GM19455 (cell line): ENCODE measurements around the gene HSD17B14.

ENCODE experiments used
- ATAC-seq: cut with Tn5 transposase; IDR thresholded peaks from one replicate; pipeline ENCODE4 v1.9.1; 2021; ENCODE audit not compliant: unreplicated experiment

Gene HSD17B14

DNA sequence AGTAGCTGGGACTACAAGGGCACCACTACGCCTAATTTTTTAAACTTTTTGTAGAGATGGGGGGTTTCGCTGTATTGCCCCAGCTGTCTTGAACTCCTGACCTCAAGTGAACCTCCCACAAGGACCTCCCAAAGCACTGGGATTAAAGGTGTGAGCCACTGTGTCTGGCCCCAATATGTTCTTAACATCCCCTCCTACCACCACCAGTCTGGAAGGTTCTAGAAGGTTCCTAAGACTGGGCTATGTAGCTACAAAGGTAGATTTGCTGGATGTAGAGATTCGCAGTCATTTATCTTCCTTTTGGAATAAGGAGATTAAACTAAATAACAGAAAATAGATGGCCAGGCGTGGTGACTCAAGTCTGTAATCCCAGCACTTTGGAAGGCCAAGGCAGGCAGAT, 5.3 kb downstream of the HSD17B14 start:
- no peak for ATAC-seq

DNA sequence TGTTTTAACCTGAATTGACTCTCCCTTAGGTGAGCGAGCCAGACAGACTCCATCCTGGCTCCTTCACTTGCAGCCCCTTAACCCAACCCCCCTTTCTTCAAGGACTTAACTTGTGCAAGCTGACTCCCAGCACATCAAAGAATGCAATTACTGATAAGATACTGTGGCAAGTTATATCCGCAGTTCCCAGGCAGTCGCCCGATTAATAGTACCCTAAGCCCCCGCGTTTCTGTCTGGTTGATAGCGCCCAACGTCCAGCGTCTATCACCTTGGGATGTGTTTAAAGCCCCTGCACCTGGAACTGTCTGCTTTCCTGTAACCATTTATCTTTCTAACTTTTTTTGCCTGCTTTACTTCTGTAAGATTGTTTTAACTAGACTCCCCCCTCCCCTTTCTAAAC, 6.2 kb downstream of the HSD17B14 start:
- ATAC-seq, result no peak

DNA sequence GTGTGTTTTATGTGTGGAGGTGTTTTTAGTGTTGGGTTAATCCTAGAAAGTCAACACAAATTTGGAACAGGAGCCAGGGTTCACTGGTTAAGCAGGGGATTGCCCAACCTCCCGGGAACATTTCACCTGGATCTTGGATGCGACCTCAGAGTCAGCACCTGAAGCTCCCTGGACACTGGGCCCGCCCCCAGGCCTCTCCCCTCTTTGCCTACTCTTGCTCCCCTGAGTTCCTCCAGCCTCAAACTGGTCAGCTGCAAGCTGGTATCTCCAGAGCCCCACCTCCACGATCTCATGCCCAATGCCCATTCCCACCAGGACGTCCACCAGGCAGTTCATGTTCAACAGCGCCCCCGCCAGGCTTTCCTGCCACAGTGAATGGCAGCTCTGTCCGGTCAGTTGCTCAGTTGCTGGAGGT, 9.7 kb downstream of the HSD17B14 start:
- no peak for ATAC-seq

DNA sequence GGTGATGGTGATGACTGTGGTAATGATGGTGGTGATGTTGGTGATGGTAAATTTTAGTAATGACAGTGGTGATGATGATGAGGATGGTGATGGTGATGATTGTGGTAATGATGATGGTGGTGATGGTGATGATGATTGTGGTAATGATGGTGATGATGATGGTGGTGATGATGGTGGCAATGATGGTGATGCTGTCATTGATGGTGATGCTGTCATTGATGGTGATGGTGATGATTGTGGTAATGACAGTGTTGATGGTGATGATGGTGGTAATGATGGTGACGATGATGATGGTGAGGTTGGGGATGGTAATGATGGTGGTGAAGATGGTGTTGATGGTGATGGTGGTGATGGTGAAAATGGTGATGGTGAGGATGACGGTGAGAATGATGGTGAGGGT, 13.8 kb downstream of the HSD17B14 start:
- no peak for ATAC-seq

DNA sequence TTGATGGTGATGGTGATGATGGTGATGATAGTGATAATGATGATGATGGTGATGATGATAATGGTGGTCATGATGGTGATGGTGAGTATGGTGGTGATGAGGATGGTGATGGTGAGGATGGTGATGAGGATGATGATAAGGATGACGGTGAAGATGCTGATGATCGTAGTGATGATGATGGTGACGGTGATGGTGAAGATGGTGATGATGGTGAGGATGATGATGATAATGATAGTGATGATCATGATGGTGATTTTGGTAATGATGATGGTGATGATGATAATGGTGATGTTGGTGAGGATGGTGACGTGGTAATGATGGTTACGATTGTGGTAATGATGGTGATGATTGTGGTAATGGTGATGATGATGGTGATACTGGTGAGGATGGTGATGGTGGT, 14.7 kb downstream of the HSD17B14 start:
- ATAC-seq, result no peak

DNA sequence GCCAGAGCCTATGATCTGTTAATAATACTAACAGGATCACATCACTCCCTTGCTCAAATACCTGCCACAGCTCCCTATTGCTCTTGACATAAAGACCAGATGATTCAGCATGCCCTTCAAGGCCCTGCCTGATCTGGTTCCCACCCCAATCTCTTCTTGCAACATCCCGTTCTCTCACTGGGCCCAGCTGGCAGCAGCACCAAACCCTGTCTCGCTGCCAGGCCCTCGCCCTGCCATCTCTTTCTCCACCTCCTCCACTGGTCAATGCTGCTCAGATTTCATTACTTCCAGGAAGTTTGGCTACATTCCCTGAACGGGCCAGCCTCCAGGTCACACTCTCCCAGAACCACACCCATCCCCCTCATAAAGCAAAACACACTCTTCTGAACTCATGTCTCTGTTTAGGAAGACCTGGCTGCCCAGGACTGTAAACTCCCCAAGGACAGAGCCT, 16.9 kb downstream of the HSD17B14 start:
- ATAC-seq, result no peak

DNA sequence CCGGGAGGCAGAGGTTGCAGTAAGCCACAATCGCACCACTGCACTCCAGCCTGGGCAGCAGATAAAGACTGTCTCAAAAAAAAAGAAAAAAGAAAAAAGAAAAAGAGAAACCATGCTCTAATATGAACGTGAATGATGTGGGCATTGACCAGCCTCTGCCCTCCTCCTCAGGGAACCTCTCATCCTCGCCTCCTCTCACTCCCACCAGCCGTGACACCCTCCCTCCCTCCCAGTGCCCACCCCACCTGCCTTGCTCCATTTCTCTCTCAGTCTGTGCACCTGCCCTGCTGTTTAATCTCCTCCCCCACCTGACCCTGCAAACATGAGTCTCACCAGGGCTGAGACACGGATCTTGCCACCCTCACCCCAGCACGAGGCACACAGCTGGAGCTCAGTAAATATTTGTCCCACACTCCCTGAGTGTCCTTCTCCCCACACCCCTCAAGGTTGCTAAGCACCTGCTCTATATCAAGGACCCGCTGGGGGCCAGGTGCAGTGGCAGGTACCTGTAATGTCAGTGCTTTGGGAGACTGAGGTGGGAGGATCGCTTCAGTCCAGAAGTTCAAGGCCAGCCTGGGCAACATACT, 18.0 kb downstream of the HSD17B14 start:
- no peak for ATAC-seq

DNA sequence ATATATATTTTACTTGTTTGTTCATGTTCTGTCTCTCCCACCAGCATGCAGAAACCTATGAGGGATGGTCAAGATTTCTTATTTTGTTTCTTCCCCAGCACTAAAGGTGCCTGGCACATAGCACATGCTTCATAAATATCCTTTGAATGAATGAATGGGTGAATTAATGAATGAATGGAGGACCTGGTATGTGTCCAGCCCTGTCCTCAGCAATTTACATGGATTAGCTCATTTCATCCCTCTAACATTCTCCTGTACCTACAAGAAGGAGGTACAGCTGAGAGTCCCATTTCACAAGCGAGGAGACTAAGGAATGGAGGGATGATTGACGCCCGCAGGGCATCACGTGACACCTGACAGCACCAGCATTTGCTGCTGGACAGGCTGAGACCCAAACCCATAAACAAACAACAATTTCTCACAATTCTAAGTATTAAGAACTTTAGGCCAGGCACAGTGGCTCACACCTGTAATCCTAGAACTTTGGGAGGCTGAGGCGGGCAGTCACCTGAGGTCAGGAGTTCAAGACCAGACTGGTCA, 18.6 kb downstream of the HSD17B14 start:
- ATAC-seq, result no peak

DNA sequence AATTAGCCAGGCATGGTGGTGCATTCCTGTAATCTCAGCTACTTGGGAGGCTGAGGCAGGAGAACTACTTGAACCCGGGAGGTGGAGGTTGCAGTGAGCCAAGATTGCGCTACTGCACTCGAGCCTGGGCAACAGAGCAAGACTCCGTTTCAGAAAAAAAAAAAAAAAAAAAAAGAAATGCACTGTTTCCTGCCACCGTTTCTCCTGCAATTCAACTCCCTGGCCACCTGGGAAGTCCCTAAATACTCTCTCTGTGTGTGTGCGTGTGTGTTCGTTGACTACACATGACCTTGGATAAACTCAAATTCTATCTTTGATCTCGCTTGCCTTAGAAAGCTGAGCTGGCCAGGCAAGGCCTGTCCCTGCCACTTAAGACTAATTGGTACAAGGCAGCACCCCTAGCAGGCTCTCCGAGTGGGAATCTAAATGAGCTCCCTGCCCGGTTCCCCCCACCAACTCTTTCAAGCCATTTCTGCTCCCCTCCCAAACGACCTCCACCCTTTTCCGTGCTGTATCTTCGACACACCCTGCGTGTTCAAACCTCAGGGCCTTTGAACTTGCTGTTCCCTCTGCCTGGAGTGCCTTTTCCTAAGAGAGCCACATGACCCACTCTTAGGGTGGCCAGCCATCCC, 20.3 kb downstream of the HSD17B14 start:
- no peak for ATAC-seq

DNA sequence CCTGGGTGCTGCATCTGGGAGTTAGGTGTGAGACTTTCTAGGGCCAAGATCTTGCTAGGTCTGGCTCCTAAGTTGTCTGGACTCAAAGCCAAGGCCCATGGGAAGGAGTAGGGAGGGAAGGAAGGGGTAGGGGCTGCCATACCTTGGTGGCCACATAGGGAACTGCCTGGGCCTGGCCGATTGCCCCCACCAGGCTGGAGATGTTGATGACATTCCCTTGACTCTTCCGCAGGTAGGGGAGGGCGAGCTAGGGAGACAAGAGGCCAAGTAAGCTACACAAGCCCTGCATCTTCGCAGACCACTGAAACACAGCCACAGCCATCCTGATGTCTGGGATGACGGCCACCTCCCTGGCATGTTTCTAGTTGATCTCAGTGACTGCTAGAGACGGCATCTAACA, 21.4 kb downstream of the HSD17B14 start:
- no peak for ATAC-seq

DNA sequence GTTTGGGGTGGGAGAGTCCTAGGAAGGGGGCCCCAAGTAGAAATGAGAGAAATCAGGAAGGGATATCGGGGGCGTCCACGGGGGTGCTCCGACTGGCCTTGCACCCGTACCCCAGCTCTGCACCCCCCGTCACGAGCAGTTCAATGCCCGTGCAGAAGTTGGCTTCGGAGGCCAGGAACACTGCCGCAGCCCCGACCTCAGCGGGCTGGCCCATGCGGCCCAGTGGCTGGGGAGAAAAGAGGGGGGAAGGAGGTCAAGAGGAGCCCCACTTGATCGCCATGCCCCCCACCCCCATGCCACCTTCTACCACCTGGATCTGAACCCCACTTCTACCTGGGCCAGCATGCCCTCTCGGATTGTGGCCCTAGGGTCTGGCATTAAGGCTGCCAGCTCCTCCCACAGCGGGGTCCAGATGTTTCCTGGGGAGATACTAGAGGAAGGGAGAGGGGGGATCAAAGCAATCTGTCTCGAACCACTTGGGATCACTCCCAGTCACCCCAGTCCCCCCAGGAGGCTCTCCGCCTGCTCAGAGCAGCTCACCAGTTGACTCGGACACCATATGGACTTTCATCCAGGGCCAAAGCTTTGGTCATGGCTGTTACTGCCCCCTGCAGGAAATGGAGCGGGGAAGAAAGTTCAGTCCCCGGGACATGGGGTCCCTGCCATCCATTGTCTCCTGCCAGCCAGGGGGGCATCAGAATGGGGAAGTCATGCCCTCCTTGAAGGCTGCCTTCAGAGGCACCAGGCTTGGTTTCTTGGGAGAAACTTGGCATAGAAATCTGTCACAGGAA, 23.0 kb downstream of the HSD17B14 start:
- ATAC-seq, result no peak

DNA sequence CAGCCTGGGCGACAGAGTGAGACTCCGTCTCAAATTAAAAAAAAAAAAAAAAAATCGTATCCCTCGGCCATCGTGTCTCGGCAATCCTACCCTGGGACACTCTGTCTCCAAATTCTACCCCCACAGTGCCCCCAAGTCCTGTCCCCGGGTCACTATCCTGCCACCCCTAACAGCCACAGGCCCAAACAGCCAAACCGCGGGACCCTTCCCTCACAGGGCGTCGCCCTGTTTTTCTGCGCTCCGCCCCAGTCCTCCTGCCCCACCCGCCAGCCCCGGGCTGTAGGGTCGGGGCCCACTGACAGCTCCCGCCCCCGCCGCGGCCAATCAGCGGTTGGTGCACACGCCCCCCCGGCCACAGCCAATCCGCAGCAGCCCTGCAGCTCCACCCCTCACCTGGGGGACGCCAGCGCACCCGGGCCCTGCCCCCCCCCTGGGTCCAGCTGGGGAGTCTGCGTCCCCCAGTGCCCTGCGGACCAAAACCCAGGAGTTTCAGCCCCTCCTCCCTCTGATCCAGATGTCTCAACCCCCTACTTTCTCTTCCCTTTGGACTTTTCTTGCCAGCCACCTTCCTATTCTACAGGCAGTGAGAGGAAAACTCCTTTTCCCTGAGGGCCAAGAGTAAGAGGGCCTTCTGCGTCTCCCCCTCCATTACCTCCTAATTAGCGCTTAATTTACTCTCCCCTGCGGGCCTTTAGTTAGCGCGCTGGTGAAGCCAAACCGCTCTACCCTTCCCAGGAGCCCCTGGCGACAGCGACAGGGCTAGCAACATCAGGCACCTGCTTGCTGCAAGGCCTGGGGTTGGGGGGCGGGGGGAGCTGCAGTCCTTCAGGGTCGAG, 24.0 kb downstream of the HSD17B14 start:
- ATAC-seq, result peak; percentile 58

DNA sequence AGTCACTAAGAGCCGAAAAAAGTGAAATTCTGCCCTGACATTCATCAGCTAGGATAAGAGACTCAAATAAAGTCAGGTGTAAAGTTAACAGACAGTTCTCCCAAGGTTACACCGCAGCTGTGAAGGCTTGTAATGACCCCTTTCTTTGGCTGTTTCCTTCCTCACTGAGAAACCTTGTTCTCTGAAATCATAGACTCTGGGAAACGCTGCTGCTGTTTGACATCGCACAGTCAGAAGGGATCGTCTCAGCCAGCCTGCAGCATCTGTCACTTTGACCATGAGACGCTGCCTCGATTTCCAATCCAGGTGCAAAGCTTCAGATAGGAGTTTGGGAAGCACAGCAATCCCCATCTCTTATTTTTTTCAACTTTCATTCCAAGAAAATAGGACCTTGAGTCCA, 26.1 kb downstream of the HSD17B14 start:
- no peak for ATAC-seq

DNA sequence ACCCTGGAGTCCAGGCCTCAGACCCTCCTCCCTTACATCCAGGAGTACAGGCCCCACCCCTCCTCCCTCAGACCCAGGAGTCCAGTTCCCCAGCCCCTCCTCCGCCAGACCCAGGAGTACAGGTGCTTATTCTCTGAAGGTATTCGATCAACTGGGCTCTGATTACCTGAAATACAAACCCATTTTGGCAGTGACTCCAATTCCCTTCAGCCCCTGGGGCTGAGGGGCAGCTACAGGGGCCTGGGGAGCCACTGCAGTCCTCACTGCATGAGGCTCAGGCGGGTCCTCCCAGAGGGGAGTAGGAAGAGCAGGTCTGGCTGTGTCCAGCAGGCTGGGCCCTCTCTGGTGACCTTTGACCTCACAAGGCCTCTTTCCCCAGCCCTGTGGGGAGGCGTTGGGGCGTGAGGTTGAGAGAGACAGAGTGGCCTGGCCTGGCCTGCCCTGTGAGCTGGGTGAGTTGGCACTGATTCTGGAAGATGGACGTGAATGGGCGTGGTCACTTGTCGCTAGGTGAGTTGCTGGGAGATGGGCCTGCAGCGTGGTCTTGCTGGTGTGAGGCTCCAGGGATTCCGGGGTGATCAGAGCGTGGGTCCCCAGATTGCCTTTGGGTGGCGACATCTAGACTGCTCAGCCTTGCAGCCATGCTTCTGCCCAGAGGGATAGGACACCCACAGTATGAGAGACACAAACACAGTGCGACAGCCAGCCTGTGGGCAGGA, 28.5 kb downstream of the HSD17B14 start:
- no peak for ATAC-seq

DNA sequence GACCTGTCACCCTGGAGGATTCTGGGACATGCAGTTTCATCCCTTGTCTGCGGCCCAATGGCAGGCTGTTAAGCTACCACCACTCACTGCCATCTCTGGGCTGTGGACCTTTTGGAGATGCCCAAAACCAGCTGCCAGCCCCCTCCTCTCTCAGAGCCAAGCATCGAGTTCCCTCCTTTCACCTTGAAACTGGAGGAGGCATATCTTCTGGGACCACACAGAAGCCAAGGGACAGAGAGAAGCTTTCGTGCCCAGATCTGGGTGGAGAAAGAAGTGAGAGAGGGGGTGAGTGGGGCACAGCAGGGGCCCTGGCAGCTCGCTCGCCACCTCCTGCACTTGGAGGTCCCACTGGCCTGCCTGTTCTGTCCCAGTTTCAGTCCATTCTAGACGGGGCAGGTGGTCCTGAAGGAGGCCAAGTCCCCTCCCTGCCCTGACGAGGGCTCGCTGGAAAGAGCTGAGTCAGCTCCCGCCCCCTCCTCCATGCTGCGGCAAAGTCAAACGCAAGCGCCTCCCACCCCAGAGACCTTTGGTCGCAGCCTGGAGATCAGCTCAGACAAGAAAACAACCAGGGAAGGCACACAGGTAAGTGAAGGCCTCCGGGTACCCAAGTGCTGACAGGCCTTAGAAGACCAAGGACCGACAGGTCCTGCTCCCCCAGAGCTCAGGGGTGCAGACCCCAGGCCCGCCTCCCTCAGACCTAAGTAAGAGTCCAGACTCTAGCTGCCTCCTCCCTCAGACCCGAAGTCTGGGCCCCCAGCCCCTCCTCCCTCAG, 29.3 kb downstream of the HSD17B14 start:
- ATAC-seq, result no peak

DNA sequence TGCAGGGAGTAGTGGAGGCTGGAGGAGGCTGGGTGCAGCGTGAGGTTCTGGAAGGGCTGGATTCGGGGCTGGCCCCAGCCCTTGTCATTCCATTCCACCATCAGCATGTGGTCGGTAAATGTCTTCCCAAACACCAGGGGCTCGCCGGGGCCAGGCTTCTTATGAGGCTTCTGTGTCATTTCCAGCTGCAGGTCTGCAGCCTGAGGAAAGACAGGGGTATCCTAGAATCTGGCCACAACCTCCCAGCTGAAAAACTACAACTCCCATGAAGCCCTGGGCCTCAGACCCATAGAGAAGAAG, 29.8 kb downstream of the HSD17B14 start:
- no peak for ATAC-seq

DNA sequence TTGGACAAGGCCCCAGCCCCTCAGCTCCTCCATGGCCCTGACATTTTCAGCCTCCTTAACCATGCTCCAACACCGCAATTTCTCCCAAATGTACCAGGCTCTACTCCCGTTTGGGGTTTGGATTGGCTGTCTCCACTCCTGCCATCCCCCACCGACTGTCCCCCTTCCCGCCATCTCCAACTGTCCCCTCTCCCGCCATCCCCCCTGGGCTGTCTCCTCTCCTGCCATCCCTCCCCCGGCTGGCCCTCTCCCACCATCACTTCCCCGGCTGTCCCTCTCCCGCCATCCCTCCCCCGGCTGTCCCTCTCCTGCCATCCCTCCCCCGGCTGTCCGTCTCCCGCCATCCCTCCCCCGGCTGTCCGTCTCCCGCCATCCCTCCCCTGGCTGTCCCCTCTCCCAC, 30.8 kb downstream of the HSD17B14 start:
- no peak for ATAC-seq

DNA sequence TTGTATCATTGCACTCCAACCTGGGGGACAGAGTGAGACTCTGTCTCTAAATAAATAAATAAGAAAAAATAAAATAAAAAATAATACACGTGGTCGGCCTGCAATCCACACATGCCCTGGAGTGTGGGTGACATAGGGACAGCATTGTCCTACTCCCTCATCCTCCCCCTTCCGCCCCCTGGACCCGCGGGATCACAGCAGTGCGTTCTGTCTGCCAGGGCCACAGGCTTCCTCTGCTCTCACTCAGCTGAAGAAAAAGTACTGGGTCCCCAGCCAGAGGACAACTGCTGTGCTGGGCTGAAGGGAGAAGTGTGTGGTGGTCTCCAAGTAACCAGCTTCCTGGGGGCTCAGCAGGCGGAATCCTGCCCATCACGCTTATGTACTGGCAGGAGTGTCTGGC, 31.8 kb downstream of the HSD17B14 start:
- no peak for ATAC-seq

DNA sequence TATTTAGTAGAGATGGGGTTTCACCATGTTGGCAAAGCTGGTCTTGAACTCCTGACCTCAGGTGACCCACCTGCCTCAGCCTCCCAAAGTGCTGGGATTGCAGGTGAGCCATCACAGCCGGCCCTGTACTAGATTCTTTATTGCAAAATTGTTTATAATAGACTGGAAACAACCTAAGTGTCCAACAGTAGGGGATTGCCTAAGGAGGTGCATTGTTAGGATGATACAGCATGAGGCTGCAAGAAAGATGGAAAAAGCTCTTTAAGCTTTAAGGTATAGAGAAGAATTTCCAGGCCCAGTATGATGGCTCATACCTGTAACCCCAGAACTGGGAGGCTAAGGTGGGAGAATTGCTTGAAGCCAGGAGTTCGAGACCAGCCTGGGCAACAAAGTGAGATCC, 33.7 kb downstream of the HSD17B14 start:
- no peak for ATAC-seq
